ENCODE results near the gene FAM89A.
"Not testable (repeated sequence)": the region's sequence is repeated elsewhere in the genome, so short reads cannot be mapped to it uniquely, and the experiment has no call there.

The FAM89A gene

GRCh38 chr1:231029247-231029646 is 10.8 kb downstream of the FAM89A start:
- not testable (repeated sequence) for DNase-seq

- DNase-seq = no peak
Measured at GRCh38 chr1:231028682-231029081, 11.4 kb downstream of the FAM89A start.

- no peak for DNase-seq
Measured at GRCh38 chr1:231027971-231028370, 12.1 kb downstream of the FAM89A start.

GRCh38 chr1:231027136-231027925 is 12.7 kb downstream of the FAM89A start:
- DNase-seq = no peak

- DNase-seq = no peak
Measured at GRCh38 chr1:231026576-231026975, 13.5 kb downstream of the FAM89A start.

- DNase-seq = no peak
Measured at GRCh38 chr1:231023150-231023549, 16.9 kb downstream of the FAM89A start.

- not testable (repeated sequence) for DNase-seq
Measured at GRCh38 chr1:231022543-231022942, 17.5 kb downstream of the FAM89A start.

- DNase-seq = no peak
Measured at GRCh38 chr1:231021540-231022031, 18.5 kb downstream of the FAM89A start.

- DNase-seq = no peak
Measured at GRCh38 chr1:231020816-231021215, 19.2 kb downstream of the FAM89A start.

GRCh38 chr1:231020139-231020601 is 19.9 kb downstream of the FAM89A start:
- no peak for DNase-seq

GRCh38 chr1:231019711-231020110 is 20.3 kb downstream of the FAM89A start:
- no peak for DNase-seq

GRCh38 chr1:231016966-231017365 is 23.1 kb downstream of the FAM89A start:
- DNase-seq = no peak

GRCh38 chr1:231016234-231016633 is 23.8 kb downstream of the FAM89A start:
- DNase-seq = no peak

- no peak for DNase-seq
Measured at GRCh38 chr1:231013391-231014015, 26.6 kb downstream of the FAM89A start.

GRCh38 chr1:231011963-231012362 is 28.1 kb downstream of the FAM89A start:
- no peak for DNase-seq

- DNase-seq = no peak
Measured at GRCh38 chr1:231011360-231011759, 28.7 kb downstream of the FAM89A start.

GRCh38 chr1:231007535-231007934 is 32.5 kb downstream of the FAM89A start:
- not testable (repeated sequence) for DNase-seq

- no peak for DNase-seq
Measured at GRCh38 chr1:231001892-231002291, 38.2 kb downstream of the FAM89A start.

GRCh38 chr1:231000639-231001038 is 39.4 kb downstream of the FAM89A start:
- no peak for DNase-seq

- no peak for DNase-seq
Measured at GRCh38 chr1:231000201-231000600, 39.9 kb downstream of the FAM89A start.

GRCh38 chr1:230994860-230995259 is 45.2 kb downstream of the FAM89A start:
- no peak for DNase-seq

GRCh38 chr1:230992100-230992774 is 47.8 kb downstream of the FAM89A start:
- no peak for DNase-seq

- DNase-seq = no peak
Measured at GRCh38 chr1:230987448-230987847, 52.6 kb downstream of the FAM89A start.

- no peak for DNase-seq
Measured at GRCh38 chr1:230986976-230987375, 53.1 kb downstream of the FAM89A start.

All from activated T-cell treated with anti-CD3 and anti-CD28 coated beads, Interleukin-2, amount 50 U/mL, for 1 hour (primary cell).